HG03575 (cell line): Measurements from ENCODE around the gene CGRRF1.
A peak's percentile ranks its signal among the peaks of the same experiment; 100 is the strongest.

Source experiments
- ATAC-seq: cut with Tn5 transposase; IDR thresholded peaks from one replicate; pipeline ENCODE4 v1.9.1; 2021; ENCODE audit not compliant: unreplicated experiment, insufficient number of reproducible peaks, low FRiP score; ENCODE audit errors: extremely low read depth

The CGRRF1 gene

GRCh38 chr14:54509546-54510501, at the start of gene CGRRF1:
CGRRF1 (plus strand) TSS chr14:54509906; CDS start chr14:54509960, 54 bp downstream.
- ATAC-seq, result peak; percentile 74

GRCh38 chr14:54462048-54462447, 47.7 kb upstream of the CGRRF1 start:
- no peak for ATAC-seq

- ATAC-seq, result no peak
Measured at GRCh38 chr14:54465654-54466053, 44.1 kb upstream of the CGRRF1 start.

GRCh38 chr14:54467280-54467679, 42.4 kb upstream of the CGRRF1 start:
- no peak for ATAC-seq

- no peak for ATAC-seq
Measured at GRCh38 chr14:54470701-54471100, 39.0 kb upstream of the CGRRF1 start.

- no peak for ATAC-seq
Measured at GRCh38 chr14:54471641-54472040, 38.1 kb upstream of the CGRRF1 start.

GRCh38 chr14:54472315-54472714, 37.4 kb upstream of the CGRRF1 start:
- no peak for ATAC-seq

GRCh38 chr14:54474232-54474793, 35.4 kb upstream of the CGRRF1 start:
- no peak for ATAC-seq

- no peak for ATAC-seq
Measured at GRCh38 chr14:54475187-54475899, 34.4 kb upstream of the CGRRF1 start.

- no peak for ATAC-seq
Measured at GRCh38 chr14:54475911-54476310, 33.8 kb upstream of the CGRRF1 start.

- ATAC-seq, result no peak
Measured at GRCh38 chr14:54478636-54479215, 31.0 kb upstream of the CGRRF1 start.

- ATAC-seq, result no peak
Measured at GRCh38 chr14:54480830-54481562, 28.7 kb upstream of the CGRRF1 start.

- no peak for ATAC-seq
Measured at GRCh38 chr14:54481695-54482094, 28.0 kb upstream of the CGRRF1 start.

GRCh38 chr14:54483073-54483745, 26.5 kb upstream of the CGRRF1 start:
- ATAC-seq, result no peak

- ATAC-seq, result no peak
Measured at GRCh38 chr14:54483846-54484245, 25.9 kb upstream of the CGRRF1 start.

- ATAC-seq, result no peak
Measured at GRCh38 chr14:54486685-54487084, 23.0 kb upstream of the CGRRF1 start.

- no peak for ATAC-seq
Measured at GRCh38 chr14:54487771-54488170, 21.9 kb upstream of the CGRRF1 start.

GRCh38 chr14:54488318-54488645, 21.4 kb upstream of the CGRRF1 start:
- peak; percentile 2 for ATAC-seq
